GM19455 (cell line): ENCODE results near the gene SLC6A12.

Experiments used
- ATAC-seq: cut with Tn5 transposase; IDR thresholded peaks from one replicate; pipeline ENCODE4 v1.9.1; 2021; ENCODE audit not compliant: unreplicated experiment

Gene SLC6A12

DNA sequence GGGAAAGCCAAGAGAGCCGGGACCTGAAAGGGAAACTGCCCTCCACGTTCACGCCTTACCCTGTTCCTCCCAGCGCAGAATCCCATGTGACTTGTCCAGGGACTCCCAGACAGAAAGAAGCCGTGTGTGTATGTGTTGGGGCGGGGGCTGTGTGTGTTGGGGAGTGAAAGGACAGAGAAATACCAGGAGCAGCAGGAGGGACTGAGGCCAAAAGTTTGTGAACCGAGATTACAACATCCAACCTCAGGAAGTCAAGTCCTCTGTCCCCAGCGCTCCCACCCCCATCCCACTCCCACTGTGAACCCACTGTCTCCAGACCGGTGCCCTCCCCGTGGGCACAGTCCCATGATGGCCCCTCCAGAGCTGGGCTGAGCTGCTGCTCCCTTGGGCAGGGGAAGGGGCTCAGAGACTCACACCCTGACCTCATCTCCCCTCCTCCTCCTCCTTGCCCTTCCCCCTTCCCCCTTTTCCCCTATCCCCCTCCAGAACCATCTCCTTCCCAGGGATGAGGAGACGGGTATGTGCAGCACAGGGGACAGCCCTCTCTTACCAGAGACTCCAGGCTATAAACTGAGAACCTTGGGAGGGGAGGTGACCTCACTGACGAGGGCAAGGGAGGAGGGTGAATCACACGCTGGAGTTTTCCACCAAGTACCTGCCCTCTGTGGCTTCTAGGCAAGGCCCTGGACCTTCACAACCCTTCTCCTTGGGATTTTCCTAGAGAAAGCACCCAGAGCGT lies at the start of gene SLC6A12:
SLC6A12 (minus strand) TSS at position 155 of the 739 bp plus-strand sequence. CDS start 4,171 bp downstream, outside the sequence.
- no peak for ATAC-seq

DNA sequence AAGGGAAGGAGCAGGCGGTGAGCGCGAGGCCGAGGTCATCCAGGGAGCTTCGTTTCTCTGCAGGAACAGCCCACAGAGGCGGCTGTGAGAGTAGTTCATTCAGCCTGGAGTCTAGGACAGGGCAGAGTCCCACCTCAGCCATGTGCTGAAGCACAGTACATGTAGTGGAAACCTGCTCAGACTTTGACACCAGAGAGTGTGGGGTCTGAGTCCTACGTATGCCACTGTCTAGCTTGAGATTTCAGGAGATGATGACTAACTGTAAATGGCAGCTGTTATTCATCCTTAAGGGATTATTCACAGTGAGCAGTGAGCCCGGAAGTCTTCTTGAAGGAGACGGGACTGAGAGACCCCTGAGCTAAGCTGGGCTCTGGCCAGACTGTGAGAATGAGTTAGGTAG lies 49.6 kb upstream of the SLC6A12 start:
- no peak for ATAC-seq

DNA sequence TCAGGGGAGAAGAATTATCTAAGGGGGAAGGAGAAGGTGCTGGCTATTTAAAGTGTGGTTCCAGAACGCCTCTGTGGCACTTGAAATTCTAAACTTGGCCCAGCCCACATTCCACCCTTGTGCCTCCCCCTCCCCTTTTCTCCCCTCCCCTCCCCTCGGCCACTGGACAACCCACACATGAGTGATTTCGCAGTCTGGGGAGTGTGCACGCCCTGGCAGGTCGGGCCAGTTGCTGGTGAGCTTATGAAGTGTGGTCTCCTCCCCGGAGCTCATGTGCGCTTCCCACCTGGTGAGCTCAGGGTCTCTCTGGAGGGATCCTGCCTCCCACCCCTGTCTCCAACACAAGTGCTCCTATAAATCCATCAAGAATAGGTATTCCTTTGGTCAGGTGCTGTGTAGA lies 48.9 kb upstream of the SLC6A12 start, which contains the start of gene SLC6A13:
SLC6A13 (minus strand) TSS at position 20 of the 400 bp plus-strand sequence. CDS start 2,784 bp downstream, outside the sequence.
- no peak for ATAC-seq

DNA sequence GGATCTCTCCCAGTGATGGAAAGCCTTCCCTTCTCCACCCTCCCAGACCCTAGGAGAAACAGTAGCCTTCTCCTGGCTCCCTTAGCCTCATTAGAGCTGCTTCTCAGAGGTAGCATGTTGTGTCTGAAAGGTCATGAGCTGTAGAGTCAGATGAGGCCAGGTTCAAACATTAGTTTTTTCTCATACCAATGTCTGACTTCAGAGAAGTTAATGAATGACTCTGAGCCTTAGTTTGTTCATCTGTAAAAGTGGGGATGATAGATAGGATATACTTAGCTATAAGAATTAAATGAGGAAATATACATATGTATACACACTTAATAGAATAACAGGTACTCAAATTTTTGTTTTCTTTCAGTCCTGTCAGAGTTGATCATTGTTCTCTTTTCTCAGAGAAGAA lies 48.2 kb upstream of the SLC6A12 start:
- ATAC-seq: no peak

DNA sequence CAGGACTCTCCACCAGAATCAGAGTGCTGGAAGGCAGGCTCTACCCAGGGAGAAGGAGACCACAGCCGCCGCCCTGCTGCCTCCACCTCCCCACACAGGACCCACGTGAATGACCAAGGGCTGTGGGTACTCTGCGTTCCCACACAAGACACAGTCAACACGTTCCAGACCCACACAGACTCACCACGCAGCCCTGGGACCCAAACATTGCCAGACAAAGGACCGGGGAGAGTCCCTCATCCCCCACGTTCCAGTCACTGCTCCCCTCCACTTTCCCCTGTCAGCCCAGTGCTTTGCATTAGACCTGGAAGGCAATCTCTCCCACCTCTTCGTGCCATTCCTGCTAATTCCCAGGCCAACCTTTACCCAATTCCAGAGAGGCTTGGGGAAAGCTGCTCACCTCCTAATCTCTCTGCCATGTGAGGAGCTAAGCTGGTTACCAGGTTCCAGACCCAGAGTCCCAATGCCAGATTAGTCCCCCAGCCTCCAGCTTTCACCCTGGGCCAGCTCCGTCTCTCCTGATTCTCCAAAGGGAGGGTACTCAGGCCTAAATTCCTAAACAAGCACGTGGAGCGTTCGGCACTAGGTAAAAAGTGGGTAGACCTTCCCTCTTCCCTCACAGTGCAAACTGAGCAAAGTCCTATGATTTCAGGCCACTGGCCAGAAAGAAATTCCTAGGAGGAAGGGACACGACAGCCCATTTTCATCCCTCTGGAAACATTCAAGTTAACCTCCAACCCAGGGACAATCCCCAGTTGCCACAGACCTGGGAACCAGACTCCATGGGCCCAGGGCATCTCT lies 43.8 kb upstream of the SLC6A12 start:
- ATAC-seq: no peak

DNA sequence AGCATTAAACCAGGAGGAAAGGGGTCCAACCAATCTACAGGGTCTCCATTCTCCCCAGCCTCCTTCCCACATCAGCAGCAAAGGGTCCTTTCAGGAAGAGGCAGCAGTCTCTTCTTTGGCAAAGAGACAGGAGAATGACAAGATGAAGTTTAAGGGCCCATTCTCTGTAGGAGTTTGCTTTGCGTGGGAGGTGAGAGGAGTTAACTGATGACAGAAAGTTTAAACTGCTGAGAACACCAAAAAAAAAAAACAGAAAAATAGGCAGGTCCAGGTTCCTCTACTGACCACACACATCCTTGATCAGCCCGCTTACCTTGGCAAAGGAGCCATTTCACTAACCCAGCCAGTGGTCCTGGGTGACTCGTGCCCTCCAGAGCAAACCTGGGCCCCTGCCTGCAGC lies 43.0 kb upstream of the SLC6A12 start:
- ATAC-seq: no peak

DNA sequence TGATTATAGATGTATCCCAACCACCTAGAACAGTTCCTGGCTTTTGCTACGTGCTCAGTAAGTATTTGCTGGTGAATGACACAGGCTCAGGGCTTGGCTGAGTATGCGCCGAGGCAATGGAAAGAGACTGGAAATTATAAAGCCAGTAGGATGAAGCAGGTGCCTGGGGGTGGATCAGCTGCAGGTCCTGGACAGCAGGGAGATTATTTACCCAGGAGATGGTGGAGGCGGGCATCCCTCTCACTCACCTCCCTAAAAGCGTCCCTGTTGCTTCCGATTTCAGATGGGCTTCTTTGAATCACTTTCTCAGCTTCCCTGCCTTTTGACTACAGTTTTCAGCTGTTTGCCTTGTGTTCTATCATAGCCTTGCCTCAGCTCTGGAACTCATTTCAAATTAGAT lies 42.3 kb upstream of the SLC6A12 start:
- ATAC-seq: no peak

DNA sequence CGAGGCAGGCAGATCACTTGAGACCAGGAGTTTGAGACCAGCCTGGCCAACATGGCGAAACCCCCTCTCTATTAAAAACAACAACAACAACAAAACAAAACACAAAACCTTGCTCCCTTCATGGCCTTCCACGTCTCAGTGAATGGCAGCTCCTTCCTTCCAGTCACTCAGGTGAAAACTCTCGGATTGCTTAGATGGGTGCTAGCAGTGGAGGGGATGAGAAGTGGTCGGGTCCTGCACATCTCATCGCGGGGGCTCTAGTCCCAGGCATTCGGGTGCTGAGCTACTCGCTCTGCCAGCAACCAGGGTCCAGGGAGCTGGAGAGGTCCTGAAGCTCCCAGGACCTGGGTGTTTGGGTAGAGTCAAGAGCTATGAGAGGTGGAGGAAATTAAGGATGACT lies 41.0 kb upstream of the SLC6A12 start:
- ATAC-seq: no peak

DNA sequence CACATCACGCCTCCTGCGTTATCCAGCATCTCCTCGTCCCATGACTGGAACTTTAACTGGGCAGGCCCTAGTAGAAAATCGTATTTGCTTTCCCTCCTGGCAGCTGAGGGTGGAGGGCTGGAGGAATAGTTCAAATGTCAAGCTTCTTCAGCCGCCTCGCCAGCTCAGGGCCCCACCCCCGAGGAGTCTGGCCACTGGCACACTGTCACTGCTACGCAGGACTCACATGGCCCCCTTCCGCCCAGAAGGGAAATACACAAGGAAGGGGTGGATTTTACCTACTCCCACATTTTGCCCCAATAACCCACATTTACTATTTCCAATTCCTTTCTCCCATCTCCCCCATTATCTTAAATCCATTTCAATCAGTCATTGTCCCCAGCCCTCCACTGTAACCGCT lies 40.1 kb upstream of the SLC6A12 start:
- ATAC-seq: no peak

DNA sequence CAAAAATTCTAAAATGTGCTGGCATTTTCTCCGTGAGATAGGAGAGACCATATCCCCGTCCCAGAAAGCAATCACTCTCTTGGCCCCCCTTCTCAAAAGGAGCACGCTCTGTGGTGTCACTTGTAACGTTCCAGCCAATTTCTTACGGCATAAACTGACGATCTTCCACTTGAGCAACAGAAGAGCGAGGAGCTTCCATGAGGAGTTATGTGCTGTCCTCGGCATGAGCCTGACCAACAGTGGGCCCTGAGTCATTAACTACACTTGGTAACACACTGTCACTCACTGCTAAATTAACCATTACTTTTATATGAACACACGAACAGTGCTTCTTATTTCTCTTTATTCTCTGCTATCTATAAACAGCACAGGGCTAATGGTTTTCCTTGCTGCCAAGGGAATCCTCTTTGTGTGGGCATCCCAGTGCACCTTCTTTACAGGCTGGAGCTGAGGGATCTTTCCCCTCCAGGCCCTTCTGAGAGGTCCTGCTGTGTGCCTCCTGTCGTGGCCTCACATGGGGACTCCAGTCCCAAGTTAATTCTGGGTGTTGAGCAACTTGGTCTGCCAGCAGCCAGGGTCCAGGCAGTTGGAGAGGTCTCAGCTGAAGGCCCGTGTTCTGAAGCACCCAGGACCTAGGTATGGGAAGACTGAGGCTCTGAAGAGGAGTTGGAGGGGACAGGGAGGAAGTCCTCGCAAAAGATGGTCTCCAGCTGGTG lies 39.3 kb upstream of the SLC6A12 start:
- ATAC-seq: no peak

DNA sequence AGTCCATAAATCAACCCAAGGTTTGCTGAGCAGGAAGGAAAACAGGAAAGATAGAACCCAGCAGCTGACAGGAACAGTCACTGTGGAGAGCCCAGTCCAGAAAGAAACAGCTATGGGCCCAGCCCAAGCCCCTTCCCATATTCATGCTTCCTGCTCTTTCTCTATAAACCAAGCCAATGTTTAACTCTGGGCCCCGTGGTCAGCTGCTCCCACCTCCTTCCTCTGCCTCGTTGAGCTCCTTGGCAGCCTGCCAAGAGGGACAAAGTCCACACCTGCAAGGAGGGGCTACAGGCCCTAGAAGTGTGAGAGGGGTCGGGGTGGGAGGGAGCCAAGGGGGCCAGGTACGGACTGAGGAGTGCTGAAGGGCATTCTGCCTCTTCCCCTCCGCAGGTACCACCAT lies 38.7 kb upstream of the SLC6A12 start:
- no peak for ATAC-seq

DNA sequence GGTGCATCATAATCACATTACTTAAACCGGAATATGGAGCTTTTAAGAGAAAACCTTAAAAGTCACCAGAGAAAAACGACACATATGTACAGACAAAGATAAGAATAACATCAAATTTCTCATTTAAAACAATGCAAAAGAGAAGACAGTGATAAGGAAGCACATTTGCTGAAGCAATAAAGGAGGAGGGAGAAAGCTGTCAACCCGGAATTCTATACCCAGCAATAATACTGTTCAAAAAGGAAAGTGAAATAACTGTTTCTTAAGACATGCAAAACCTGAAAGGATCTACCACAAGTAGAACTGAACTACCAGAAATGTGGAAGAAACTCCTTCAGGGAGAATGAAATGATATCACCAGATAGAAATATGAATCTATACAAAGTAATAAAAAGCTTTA lies 33.3 kb upstream of the SLC6A12 start:
- ATAC-seq: no peak

DNA sequence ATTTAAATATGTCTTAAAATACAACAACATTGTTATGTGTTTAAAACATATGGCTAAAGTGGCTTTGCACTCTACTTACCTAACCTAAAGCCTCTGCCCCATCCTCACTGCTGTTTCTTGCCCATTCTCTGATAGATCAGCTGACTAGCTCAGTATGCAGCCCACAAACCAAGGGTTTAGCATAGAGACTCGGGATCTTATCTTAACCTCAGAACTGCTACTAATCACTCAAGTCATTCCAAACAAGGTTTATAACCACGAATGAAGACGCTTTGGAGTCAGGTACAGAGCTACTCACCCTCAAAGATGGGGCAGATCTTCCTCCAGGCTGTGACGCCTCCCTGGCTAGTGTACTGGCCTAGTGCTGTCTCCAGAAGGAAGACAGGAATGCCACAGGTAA lies 29.4 kb upstream of the SLC6A12 start:
- no peak for ATAC-seq

DNA sequence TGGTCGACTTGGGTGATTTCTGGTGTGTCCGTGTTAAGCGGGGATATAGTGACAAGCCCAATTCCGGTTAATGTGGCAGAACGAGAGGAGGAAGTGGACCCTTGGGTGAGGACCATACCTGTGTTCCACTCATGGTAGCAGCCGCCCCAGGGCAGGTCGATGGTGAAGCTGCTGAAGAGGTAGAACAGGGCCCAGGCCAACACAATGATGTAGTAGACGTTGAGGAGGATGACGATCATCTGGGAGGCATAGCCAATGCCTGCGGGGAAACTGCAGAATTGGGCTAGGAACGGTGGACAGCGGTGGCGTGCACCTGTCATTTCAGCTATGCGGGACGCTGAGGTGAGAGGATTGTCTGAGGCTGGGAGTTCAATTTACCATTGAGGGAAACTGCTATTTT lies 28.5 kb upstream of the SLC6A12 start:
- ATAC-seq: no peak

DNA sequence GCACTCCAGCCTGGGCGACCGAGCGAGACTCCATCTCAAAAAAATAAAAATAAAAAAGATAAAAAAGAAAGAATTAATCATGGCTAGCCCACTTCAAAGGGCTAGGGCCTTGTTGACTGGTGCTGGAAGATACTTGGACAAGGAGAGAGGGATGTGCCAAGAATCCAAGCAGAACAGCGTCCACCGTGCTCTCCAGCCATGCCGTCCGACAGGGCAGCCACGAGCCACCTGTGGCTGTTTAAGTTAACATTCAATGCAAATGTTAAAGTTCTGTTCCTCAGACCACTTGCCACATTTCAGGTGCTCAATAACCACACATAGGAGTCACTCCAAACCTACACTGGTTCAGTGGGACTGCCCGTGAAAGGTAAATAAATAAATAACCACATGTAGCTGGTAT lies 27.3 kb upstream of the SLC6A12 start:
- ATAC-seq: no peak

DNA sequence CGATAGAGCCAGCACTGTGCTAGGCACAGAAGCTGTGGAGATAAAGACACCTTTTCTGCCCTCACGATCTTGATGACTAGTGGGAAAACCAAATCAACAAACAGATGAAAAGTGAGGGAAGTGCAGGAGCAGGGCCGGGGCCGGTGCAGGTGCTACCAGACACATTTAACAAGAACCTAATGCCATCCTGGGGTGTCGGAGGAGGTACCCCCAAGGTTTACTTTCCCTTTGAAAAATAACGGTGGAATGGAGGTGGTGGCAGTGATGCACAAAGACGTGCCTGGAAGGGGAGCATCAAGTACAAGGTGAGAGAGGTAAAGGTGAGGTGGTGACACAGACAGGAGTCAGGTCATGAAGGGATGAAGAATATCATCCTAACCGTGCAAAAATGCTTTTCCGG lies 26.6 kb upstream of the SLC6A12 start:
- no peak for ATAC-seq

DNA sequence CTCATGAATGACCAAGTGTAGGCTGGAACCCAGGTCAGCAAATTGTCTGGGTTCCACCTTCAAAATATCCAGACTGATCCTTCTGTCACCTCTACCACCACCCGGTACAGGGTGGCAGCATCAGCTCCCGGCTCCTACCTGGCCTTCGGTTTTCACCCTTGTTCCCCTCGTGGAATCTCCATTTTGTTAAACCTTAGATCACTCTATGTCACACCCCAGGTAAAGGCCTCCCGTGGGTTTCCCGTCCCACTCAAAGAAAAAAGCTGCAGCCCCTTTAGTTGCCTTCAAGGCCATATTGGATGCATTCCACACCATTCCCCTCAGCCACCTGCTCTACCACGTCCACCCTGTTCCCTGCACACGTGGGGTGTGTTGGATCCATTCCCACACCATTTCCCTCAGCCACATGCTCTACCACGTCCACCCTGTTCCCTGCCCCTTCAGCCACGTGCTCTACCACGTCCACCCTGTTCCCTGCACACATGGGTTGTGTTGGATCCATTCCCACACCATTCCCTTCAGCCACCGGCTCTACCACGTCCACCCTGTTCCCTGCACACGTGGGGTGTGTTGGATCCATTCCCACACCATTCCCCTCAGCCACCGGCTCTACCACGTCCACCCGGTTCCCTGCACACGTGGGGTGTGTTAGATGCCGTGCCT lies 24.9 kb upstream of the SLC6A12 start:
- no peak for ATAC-seq

DNA sequence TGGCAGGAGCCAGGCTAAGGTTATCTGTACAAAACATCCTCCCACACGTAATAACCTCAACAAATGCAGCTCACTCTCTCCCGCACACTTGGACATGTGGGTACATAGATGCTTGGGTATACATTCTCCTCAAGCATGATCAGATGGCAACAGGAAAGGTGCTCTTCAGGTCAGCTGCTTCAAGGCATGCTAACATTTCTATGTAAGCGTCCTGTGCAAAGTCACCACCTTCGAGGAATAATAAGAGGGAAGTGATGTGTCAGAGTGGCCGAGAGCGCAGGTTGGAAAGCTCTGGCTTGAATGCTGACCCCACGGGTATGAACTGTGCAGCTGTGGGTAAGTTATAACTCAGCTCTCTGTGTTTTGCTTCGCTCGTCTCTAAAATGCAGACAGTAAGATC lies 24.2 kb upstream of the SLC6A12 start:
- no peak for ATAC-seq

DNA sequence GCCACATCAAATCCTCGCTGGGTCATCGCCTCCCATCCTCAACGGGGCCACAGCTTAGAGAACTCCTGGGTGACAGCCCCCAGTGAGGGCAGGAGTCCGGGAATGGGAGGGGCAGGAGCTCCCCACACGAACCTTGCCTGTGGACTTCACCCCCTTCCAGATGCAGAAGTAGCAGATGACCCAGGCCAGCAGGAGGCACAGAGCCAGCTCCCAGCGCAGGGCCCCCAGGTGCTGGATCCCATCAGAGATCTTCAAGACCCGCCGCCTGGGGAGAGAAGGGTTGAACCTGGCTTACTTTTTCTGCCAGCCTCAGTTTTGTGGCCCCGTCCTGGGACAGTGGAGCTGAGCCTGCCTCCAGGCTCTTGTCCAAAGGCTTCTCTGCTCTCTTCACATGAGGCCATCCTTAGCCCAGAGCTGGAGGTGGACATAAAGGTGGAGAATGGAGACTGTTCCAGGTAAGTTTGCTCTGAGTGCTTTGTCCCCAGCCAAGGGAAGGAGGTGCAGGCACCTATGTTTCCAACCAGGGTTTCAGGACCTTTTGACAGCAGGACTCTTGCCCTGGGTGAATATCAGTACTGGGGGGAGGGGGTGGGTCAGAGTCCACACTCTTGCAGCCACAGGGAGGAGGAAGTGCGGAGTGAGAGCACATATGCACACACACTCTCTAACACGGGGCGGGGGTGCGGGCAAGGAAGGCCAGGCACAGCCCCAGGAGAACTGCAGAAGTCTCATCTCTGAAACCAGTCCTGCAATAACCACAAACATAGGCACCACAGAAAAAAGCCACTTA lies 23.3 kb upstream of the SLC6A12 start:
- no peak for ATAC-seq

DNA sequence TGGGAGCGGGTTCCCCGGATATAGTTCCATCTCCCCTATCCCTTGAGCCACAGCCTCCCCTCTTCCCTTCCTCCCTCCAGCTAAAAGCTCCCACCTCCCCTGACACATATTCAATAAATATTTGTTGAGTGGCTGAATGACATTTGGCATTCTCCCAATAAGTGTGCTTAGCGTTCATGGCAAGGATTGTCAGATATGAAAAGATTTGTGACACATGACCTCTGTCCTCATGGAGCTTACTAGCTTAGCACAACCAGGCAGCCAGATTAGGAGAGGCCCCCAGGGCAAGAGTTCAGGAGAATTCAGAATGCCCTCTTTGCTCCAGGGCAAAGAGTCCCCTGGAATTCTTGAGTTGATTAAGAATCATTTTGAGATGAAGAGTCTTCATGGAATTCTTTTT lies 22.5 kb upstream of the SLC6A12 start:
- ATAC-seq: no peak
